ENCODE measurements around the gene GATAD1.
"Not testable (repeated sequence)": the region's sequence is repeated elsewhere in the genome, so short reads cannot be mapped to it uniquely, and the experiment has no call there.

GATAD1 gene

GRCh38 chr7:92436612-92437445 lies 10.5 kb upstream of the GATAD1 start:
- no peak for DNase-seq (ENCODE audit: low spot score)

GRCh38 chr7:92437956-92438491 lies 9.3 kb upstream of the GATAD1 start:
- DNase-seq (ENCODE audit: low spot score), result no peak

DNA sequence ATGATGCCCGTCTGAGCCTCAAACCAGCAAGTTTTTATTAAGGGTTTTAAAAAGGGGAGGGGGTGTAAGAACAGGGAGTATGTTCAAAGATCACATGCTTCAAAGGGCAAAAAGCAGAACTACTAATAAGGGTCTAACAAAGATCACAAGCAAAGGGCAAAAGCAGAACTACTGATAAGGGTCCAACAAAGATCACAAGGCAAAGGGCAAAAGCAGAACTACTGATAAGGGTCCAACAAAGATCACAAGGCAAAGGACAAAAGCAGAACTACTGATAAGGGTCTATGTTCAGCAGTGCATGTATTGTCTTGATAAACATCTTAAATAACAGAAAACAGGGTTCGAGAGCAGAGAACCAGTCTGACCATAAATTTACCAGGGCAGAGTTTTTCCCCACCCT lies 4.6 kb upstream of the GATAD1 start:
- not testable (repeated sequence) for DNase-seq (ENCODE audit: low spot score)

DNA sequence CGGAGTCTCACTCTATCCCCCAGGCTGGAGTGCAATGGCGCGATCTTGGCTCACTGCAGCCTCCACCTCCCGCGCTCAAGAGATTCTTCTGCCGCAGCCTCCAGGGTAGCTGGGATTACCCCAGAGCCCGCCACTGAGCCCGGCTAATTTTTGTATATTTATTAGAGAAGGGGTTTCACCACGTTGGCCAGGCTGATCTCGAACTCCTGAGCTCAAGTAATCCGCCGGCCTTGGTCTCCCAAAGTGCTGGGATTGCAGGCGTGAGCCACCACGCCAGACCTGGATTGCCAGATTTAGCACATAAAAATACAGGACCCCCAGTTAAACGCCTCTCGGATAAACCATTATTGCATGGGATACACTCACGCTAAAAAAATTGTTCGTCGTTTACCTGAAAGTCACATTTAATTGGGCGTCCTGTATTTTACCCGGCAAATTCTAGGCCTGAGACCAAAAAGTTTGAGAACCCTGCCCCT lies 375 bp upstream of the GATAD1 start:
- no peak for DNase-seq (ENCODE audit: low spot score)

GRCh38 chr7:92448205-92448747 lies 994 bp downstream of the GATAD1 start:
- DNase-seq (ENCODE audit: low spot score), result peak; percentile 47

GRCh38 chr7:92451645-92452044 lies 4.4 kb downstream of the GATAD1 start:
- no peak for DNase-seq (ENCODE audit: low spot score)

DNA sequence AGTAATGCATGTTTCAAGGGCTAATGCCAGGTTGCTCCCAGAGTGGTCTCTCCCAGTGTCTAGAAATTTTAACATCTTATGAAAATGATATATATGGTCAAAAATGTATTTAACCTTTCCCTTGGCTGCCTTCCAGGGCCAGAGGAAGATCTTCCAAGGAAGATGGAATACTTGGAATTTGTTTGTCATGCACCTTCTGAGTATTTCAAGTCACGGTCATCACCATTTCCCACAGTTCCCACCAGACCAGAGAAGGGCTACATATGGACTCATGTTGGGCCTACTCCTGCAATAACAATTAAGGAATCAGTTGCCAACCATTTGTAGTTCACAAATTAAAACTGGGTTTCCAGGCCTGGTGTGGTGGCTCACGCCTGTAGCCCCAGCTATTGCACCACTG lies 9.0 kb downstream of the GATAD1 start:
- no peak for DNase-seq (ENCODE audit: low spot score)

DNA sequence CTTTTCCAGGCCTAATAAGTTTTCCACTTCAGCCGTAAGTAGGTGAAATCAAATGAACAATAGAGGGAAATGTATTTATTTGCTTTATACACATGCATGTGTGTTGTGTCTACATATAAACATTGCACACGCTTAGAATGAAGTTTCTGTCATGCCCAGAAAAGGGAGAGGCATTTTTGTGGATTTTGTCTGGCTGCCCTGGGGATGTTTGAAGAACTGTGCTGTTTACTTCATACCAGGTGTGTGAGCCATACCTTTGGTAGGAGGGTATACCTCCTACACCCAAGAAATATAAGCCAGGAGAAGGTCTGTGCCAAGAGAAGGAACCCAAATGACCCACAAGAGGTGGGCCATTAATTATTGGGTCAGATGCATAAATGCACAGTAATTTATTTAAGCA lies 12.8 kb downstream of the GATAD1 start:
- no peak for DNase-seq (ENCODE audit: low spot score)

- no peak for DNase-seq (ENCODE audit: low spot score)
Observed at GRCh38 chr7:92460510-92460909, 13.2 kb downstream of the GATAD1 start.

GRCh38 chr7:92461027-92462003 lies 14.0 kb downstream of the GATAD1 start:
- peak; percentile 39 for DNase-seq (ENCODE audit: low spot score)

DNA sequence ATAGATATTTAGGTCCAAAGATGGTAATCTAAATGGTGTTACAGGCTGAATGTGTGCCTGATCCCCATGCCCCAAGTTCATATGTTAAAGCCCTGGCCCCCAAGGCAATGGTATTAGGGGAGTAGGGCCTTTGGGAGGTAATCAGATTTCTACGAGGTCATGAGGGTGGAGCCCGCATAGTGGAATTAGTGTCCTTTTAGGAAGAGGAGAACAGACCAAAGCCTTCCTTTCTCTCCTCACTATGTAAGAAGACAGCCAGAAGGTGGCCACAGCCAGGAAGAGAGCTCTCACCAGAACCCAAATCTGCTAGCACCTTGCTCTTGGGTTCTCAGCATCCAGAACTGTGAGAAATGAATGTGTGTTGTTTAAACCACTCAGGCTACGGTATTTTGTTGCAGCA lies 15.3 kb downstream of the GATAD1 start:
- DNase-seq (ENCODE audit: low spot score), result no peak

GRCh38 chr7:92464515-92464914 lies 17.2 kb downstream of the GATAD1 start:
- DNase-seq (ENCODE audit: low spot score), result no peak

- no peak for DNase-seq (ENCODE audit: low spot score)
Observed at GRCh38 chr7:92466682-92467081, 19.4 kb downstream of the GATAD1 start.

GRCh38 chr7:92468589-92468988 lies 21.3 kb downstream of the GATAD1 start:
- DNase-seq (ENCODE audit: low spot score), result not testable (repeated sequence)

- DNase-seq (ENCODE audit: low spot score), result not testable (repeated sequence)
Observed at GRCh38 chr7:92473989-92474388, 26.7 kb downstream of the GATAD1 start.

DNA sequence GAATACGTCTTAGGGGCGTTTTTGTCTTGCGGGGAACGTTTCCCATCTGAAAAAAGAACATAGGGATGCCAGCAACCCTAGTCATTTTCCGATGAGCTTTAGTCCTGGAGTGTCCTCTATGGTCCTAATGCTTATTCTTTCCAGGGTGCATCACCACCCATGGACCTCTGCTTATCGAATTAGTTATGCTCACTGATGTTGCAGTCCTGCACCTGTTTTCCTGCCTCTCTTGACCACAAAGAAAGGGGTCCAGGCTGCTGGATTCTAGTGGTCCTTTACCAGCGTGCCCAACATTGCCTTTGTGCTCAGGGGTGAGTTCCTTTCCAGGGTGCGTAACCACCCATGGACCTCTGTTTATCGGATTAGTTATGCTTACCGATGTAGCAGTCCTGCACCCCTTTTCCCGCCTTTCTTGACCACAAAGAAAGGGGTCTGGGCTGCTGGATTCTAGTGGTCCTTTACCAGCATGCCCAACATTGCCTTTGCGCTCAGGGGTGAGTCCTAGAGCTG lies 28.0 kb downstream of the GATAD1 start:
- DNase-seq (ENCODE audit: low spot score), result not testable (repeated sequence)

GRCh38 chr7:92475851-92476590 lies 28.7 kb downstream of the GATAD1 start:
- not testable (repeated sequence) for DNase-seq (ENCODE audit: low spot score)

GRCh38 chr7:92477681-92478080 lies 30.4 kb downstream of the GATAD1 start, which contains the start of gene ERVW-1:
Gene ERVW-1, minus strand, starts transcription at chr7:92477946. Its CDS starts 7,565 bp downstream, at chr7:92470381.
- not testable (repeated sequence) for DNase-seq (ENCODE audit: low spot score)

GRCh38 chr7:92478095-92478494 lies 30.8 kb downstream of the GATAD1 start:
- no peak for DNase-seq (ENCODE audit: low spot score)

DNA sequence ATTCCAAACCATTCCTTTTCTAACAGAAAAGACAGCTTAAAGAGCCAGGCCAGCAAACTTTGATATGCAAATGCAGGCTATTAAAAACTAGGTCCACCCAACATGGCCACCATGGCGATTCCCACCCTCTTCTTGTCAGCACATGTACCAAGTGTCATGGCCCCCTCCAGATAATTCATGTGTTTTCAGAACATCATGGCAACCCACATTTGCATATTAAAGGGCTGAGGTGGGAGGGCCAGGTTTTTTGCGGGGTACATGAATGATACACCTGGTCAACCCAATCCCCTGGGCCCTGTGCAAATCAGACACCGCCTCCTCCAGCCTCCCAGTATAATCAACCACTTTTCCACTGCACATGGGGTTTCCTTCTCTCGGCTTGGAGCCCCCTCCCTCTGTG lies 31.4 kb downstream of the GATAD1 start:
- DNase-seq (ENCODE audit: low spot score), result no peak

DNA sequence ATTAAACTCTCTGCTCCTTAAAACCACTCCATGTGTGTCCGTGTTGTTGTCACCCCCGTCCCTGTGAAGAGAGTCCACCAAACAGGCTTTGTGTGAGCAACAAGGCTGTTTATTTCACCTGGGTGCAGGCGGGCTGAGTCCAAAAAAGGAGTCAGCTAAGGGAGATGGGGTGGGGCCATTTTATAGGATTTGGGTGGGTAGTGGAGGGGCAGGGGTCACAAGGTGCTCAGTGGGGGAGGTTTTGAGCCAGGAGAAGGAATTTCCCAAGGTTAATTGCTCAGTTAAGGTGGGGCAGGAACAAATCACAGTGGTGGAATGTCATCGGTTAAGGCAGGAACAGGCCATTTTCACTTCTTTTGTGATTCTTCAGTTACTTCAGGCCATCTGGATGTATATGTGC lies 31.9 kb downstream of the GATAD1 start:
- DNase-seq (ENCODE audit: low spot score), result not testable (repeated sequence)

Data from activated CD4-positive, alpha-beta T cell treated with anti-CD3 and anti-CD28 coated beads, Interleukin-2, Interleukin-4, amounts not matched to agents 100 ng/mL and 50 ng/mL, durations not matched to agents 16 hours and 8 hours (primary cell).